ENCODE measurements around the gene LRP1. TPM values are rescaled to one million over a fixed set of nuclear protein-coding genes. Genes with fewer than 3 reads are reported as not detected.

The LRP1 gene
- total RNA-seq, 4 donors from 2014 or later: 128 to 312 (median 207) TPM

- no peak for DNase-seq
- Histone ChIP-seq H3K27ac (no peak overlapping the region), H3K36me3 (no peaks in the 10 kb centered on the region), H3K27me3 (peaks cover 0 to 85% of the 10 kb centered on the region in 2 donors), H3K4me3 (no peak overlapping the region), H3K9me3 (no peaks in the 10 kb centered on the region), H3K4me1 (peaks cover 0 to 29% (median 20%) of the 10 kb centered on the region in 4 donors)
- TF ChIP-seq POLR2A (IDR thresholded peaks at IDR 0.05) (no peak), CTCF (IDR thresholded peaks at IDR 0.05) (no peak)
Measured at GRCh38 chr12:57219205-57219992, 91.1 kb downstream of the LRP1 start.

GRCh38 chr12:57219993-57220754 lies 91.9 kb downstream of the LRP1 start:
- peaks cover 0 to 5% (median 0%) of the 10 kb centered on the region in 4 donors for H3K9me3 ChIP-seq
- no peak overlapping the region for H3K27ac ChIP-seq
- H3K36me3 ChIP-seq: no peaks in the 10 kb centered on the region
- peaks cover 0 to 30% (median 23%) of the 10 kb centered on the region in 4 donors for H3K4me1 ChIP-seq
- no peak for DNase-seq
- H3K27me3 ChIP-seq: peaks cover 0 to 82% of the 10 kb centered on the region in 2 donors
- TF ChIP-seq CTCF (IDR thresholded peaks at IDR 0.05) (no peak), POLR2A (IDR thresholded peaks at IDR 0.05) (no peak)
- H3K4me3 ChIP-seq: no peak overlapping the region

DNA sequence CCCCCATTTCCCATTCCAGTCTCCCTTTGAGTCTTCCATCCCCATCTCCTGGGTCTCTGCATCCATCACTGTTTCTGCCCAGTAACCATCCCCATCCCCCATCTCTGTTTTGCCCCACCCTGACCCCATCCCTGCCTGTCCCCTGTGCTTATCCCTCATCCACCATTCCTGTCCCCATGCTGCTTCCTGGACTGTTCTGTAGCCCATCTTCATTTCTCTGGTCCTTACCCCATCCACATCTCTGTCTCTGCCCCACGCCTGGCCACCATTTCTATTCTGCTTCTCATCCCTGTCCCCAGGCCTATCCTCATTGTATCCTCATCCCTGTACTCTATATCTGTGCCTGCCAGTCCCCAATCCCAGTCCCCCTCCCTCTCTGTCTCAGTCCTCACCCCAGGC lies 92.5 kb downstream of the LRP1 start:
- Histone ChIP-seq H3K9me3 (peaks cover 0 to 7% (median 0%) of the 10 kb centered on the region in 4 donors), H3K27me3 (peaks cover 0 to 82% of the 10 kb centered on the region in 2 donors), H3K27ac (no peak overlapping the region), H3K4me3 (no peak overlapping the region), H3K36me3 (no peaks in the 10 kb centered on the region), H3K4me1 (peaks cover 0 to 28% (median 22%) of the 10 kb centered on the region in 4 donors)
- DNase-seq: no peak
- TF ChIP-seq POLR2A (IDR thresholded peaks at IDR 0.05) (no peak), CTCF (IDR thresholded peaks at IDR 0.05) (no peak)

DNA sequence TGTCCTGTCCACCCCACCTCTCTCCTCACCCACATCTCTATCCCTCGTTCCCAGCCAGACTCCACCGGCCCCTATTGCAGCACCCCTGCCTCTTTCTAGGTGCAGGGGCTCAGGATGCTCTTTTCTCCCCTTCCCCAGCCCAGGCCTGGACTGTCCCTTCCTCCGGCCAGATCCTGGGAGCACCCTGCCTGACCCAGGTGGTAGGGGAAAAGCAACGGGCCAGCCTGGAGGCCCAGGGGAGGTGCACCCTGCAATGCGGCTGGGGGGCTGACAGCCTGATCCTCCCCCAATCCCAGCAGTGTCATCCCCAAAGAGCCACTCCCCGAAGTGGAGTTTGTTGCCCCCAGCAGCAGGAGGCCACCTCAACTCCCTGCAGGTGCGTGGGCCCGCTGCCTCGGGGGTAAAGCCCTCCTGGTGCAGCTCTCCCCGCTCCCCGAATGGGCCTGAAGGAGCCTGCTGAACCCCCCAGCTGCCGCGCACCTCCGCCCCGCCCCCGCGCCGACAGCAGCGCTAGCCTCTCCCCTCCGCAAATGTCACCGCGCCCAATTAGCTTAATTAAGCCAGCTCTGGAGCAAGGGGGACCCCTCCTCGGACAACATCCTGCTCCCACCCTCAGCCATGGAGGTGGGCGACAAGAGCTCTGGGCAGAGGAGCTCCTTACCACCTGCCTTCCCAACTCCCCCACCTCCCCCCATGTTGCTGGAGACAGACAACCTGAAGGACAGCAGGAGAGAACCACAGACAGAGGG lies 93.1 kb downstream of the LRP1 start:
- no peak for DNase-seq
- Histone ChIP-seq H3K27ac (no peak overlapping the region), H3K4me1 (peaks cover 0 to 24% (median 19%) of the 10 kb centered on the region in 4 donors), H3K9me3 (peaks cover 0 to 7% (median 0%) of the 10 kb centered on the region in 4 donors), H3K36me3 (no peaks in the 10 kb centered on the region), H3K27me3 (peaks cover 0 to 82% of the 10 kb centered on the region in 2 donors), H3K4me3 (no peak overlapping the region)
- TF ChIP-seq CTCF (IDR thresholded peaks at IDR 0.05) (no peak), POLR2A (IDR thresholded peaks at IDR 0.05) (no peak)

Data from Peyer's patch (tissue), 4 donors.